Muscle of leg (tissue), 11 donors: Measurements from ENCODE around the gene SWT1. TPM values are rescaled to one million over a fixed set of nuclear protein-coding genes. Genes with fewer than 3 reads are reported as not detected.
"Not testable (repeated sequence)": the region's sequence is repeated elsewhere in the genome, so short reads cannot be mapped to it uniquely, and the experiment has no call there.

Experiments used
- DNase-seq: peaks from one replicate; pipeline ENCODE4 v3.0.0; 2013
- H3K27ac ChIP-seq: one replicate; pipeline ENCODE4 v1.5.1; 2013; ENCODE audit warnings: mild to moderate bottlenecking, low read length, control low read depth
- H3K27me3 ChIP-seq: one replicate; pipeline ENCODE4 v1.6.1; 2013; ENCODE audit warnings: low read length; ENCODE audit not compliant: control insufficient read depth, insufficient read depth
- H3K36me3 ChIP-seq: one replicate; pipeline ENCODE4 v1.6.1; 2013; ENCODE audit warnings: low read length; ENCODE audit not compliant: control insufficient read depth, insufficient read depth
- H3K4me1 ChIP-seq: one replicate; pipeline ENCODE4 v1.6.1; 2013; ENCODE audit warnings: low read length; ENCODE audit not compliant: control insufficient read depth, insufficient read depth
- H3K4me3 ChIP-seq: one replicate; pipeline ENCODE4 v1.5.1; 2013; ENCODE audit warnings: low read length, control low read depth
- H3K9me3 ChIP-seq: replicated peaks from 2 replicates; pipeline ENCODE4 v1.6.1; 2013; ENCODE audit warnings: low read depth, low read length; ENCODE audit not compliant: control insufficient read depth
- WGBS: methylation state at CpG from one replicate; pipeline ENCODE4 v1.1.5; 2013; ENCODE audit warnings: missing lambda C conversion rate; ENCODE audit not compliant: insufficient coverage; 5-methylcytosine and 5-hydroxymethylcytosine counted together
- polyA plus RNA-seq, 8 donors: library from polyadenylated mRNA; unstranded; fragments of 120-200 nt; gene quantifications; one replicate each; pipeline versions ENCODE4 v1.2.1 to v1.2.3, GENCODE V29; 2013; ENCODE audit warnings: inconsistent platforms in 1 of 8, low replicate concordance in 1 of 8; ENCODE audit not compliant: insufficient read length in 8 of 8, insufficient read depth in 1 of 8
- total RNA-seq: library from RNA; stranded (reverse); fragments of 120-200 nt; gene quantifications from one replicate; pipeline ENCODE4 v1.2.4, GENCODE V29; 2013

The SWT1 gene
- total and polyA plus RNA-seq, 9 donors, result 4.9 to 9.5 (median 5.8) TPM

- no peak for DNase-seq
Observed at GRCh38 chr1:185244015-185244747, 87.2 kb downstream of the SWT1 start.

GRCh38 chr1:185245466-185245865 lies 88.5 kb downstream of the SWT1 start:
- Histone ChIP-seq H3K27ac (no peak overlapping the region), H3K4me3 (no peak overlapping the region), H3K36me3 (no peaks in the 10 kb centered on the region), H3K4me1 (no peaks in the 10 kb centered on the region), H3K9me3 (no peaks in the 10 kb centered on the region), H3K27me3 (no peaks in the 10 kb centered on the region)
- WGBS, result no CpG with 5 or more reads among the region's 2 CpGs
- no peak for DNase-seq

More at GRCh38 chr1:185244015-185244747, 87.2 kb downstream of the SWT1 start:
- Histone ChIP-seq H3K4me1 (no peaks in the 10 kb centered on the region), H3K36me3 (no peaks in the 10 kb centered on the region), H3K27me3 (no peaks in the 10 kb centered on the region), H3K4me3 (no peak overlapping the region), H3K9me3 (no peaks in the 10 kb centered on the region), H3K27ac (no peak overlapping the region)
- WGBS, result no CpG with 5 or more reads among the region's 3 CpGs

GRCh38 chr1:185249563-185249962 lies 92.6 kb downstream of the SWT1 start:
- Histone ChIP-seq H3K27ac (no peak overlapping the region), H3K36me3 (no peaks in the 10 kb centered on the region), H3K9me3 (no peaks in the 10 kb centered on the region), H3K4me3 (no peak overlapping the region), H3K4me1 (no peaks in the 10 kb centered on the region), H3K27me3 (no peaks in the 10 kb centered on the region)
- DNase-seq, result peak; percentile 10
- 25% methylated on average over 1 of the region's 2 CpGs for WGBS

GRCh38 chr1:185250063-185250462 lies 93.1 kb downstream of the SWT1 start:
- Histone ChIP-seq H3K4me3 (no peak overlapping the region), H3K9me3 (no peaks in the 10 kb centered on the region), H3K4me1 (no peaks in the 10 kb centered on the region), H3K36me3 (no peaks in the 10 kb centered on the region), H3K27me3 (no peaks in the 10 kb centered on the region), H3K27ac (no peak overlapping the region)
- DNase-seq, result no peak
- WGBS, result no CpG with 5 or more reads among the region's 4 CpGs

GRCh38 chr1:185251928-185252327 lies 95.0 kb downstream of the SWT1 start:
- H3K27ac ChIP-seq, H3K4me3 ChIP-seq, H3K27me3 ChIP-seq, H3K4me1 ChIP-seq, H3K9me3 ChIP-seq, DNase-seq, H3K36me3 ChIP-seq: not testable (repeated sequence)
- WGBS, result no CpG with 5 or more reads among the region's 4 CpGs

GRCh38 chr1:185252404-185252803 lies 95.4 kb downstream of the SWT1 start:
- not testable (repeated sequence) for H3K27ac ChIP-seq, H3K4me3 ChIP-seq, H3K9me3 ChIP-seq, H3K4me1 ChIP-seq, DNase-seq, H3K27me3 ChIP-seq, H3K36me3 ChIP-seq
- no CpG with 5 or more reads among the region's 1 CpG for WGBS

- not testable (repeated sequence) for H3K9me3 ChIP-seq, H3K27me3 ChIP-seq, H3K4me3 ChIP-seq, H3K27ac ChIP-seq, DNase-seq, H3K36me3 ChIP-seq, H3K4me1 ChIP-seq
- WGBS, result no CpG with 5 or more reads among the region's 6 CpGs
Observed at GRCh38 chr1:185255595-185255994, 98.6 kb downstream of the SWT1 start.

- DNase-seq, H3K4me1 ChIP-seq, H3K36me3 ChIP-seq, H3K27ac ChIP-seq, H3K27me3 ChIP-seq, H3K9me3 ChIP-seq, H3K4me3 ChIP-seq: not testable (repeated sequence)
- WGBS, result 97% methylated on average over 6 of the region's 32 CpGs
Observed at GRCh38 chr1:185257116-185257949, 100.4 kb downstream of the SWT1 start.

GRCh38 chr1:185257950-185258208 lies 100.9 kb downstream of the SWT1 start:
- no peak for DNase-seq
- Histone ChIP-seq H3K27ac (no peak overlapping the region), H3K27me3 (no peaks in the 10 kb centered on the region), H3K4me3 (no peak overlapping the region), H3K36me3 (no peaks in the 10 kb centered on the region), H3K9me3 (no peaks in the 10 kb centered on the region), H3K4me1 (no peaks in the 10 kb centered on the region)
- no CpG with 5 or more reads among the region's 2 CpGs for WGBS

- Histone ChIP-seq H3K9me3 (no peaks in the 10 kb centered on the region), H3K4me3 (no peak overlapping the region), H3K27ac (no peak overlapping the region), H3K36me3 (no peaks in the 10 kb centered on the region), H3K4me1 (no peaks in the 10 kb centered on the region), H3K27me3 (no peaks in the 10 kb centered on the region)
- DNase-seq, result no peak
- WGBS, result 80% methylated on average over 1 of the region's 1 CpG
Observed at GRCh38 chr1:185258676-185259075, 101.7 kb downstream of the SWT1 start.
